OCI-LY7 (cell line): ENCODE results near the gene SKIC2.

Experiments used
- CTCF ChIP-seq: fragments of 200-600 bp; sonication (generic); conservative IDR thresholded peaks from 2 replicates; pipeline ENCODE4 v1.5.1; 2014; ENCODE audit warnings: mild to moderate bottlenecking, antibody characterized with exemption, low read length, moderate library complexity, mixed read lengths
- EZH2phosphoT487 ChIP-seq: fragments of 200-600 bp; sonication (generic); IDR thresholded peaks from 2 replicates; pipeline ENCODE4 v1.6.1; 2018; ENCODE audit warnings: low read depth, borderline replicate concordance, mild to moderate bottlenecking, mixed run types, antibody characterized with exemption, low read length, moderate library complexity, mixed read lengths

GRCh38 chr6:31922942-31923341 lies 36.0 kb upstream of the SKIC2 start:
- TF ChIP-seq CTCF (peak; percentile 76), EZH2phosphoT487 (no peak)
